ENCODE data around the gene MTX1.

The MTX1 gene

GRCh38 chr1:155181371-155182051 lies 27.0 kb upstream of the MTX1 start:
- TF ChIP-seq, protein P1, sequence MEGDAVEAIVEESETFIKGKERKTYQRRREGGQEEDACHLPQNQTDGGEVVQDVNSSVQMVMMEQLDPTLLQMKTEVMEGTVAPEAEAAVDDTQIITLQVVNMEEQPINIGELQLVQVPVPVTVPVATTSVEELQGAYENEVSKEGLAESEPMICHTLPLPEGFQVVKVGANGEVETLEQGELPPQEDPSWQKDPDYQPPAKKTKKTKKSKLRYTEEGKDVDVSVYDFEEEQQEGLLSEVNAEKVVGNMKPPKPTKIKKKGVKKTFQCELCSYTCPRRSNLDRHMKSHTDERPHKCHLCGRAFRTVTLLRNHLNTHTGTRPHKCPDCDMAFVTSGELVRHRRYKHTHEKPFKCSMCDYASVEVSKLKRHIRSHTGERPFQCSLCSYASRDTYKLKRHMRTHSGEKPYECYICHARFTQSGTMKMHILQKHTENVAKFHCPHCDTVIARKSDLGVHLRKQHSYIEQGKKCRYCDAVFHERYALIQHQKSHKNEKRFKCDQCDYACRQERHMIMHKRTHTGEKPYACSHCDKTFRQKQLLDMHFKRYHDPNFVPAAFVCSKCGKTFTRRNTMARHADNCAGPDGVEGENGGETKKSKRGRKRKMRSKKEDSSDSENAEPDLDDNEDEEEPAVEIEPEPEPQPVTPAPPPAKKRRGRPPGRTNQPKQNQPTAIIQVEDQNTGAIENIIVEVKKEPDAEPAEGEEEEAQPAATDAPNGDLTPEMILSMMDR (IDR thresholded peaks at IDR 0.05; ENCODE audit: extremely low read depth, insufficient read depth, missing control alignments), result no peak
- in situ Hi-C loops (cut with MboI; ENCODE audit: low pct_unique_long_range_greater_than_20kb, low sequenced_read_pairs, unreplicated experiment), result no loop called here
- DNase-seq (ENCODE audit: low spot score), result no peak

- in situ Hi-C loops (cut with MboI; ENCODE audit: low pct_unique_long_range_greater_than_20kb, low sequenced_read_pairs, unreplicated experiment), result no loop called here
- no peak for DNase-seq (ENCODE audit: low spot score)
- TF ChIP-seq, protein P1 (IDR thresholded peaks at IDR 0.05; ENCODE audit: extremely low read depth, insufficient read depth, missing control alignments), result no peak
Measured at GRCh38 chr1:155182052-155182550, 26.4 kb upstream of the MTX1 start.

GRCh38 chr1:155183775-155184221 lies 24.7 kb upstream of the MTX1 start:
- TF ChIP-seq, protein P1 (IDR thresholded peaks at IDR 0.05; ENCODE audit: extremely low read depth, insufficient read depth, missing control alignments), result no peak
- in situ Hi-C loops (cut with MboI; ENCODE audit: low pct_unique_long_range_greater_than_20kb, low sequenced_read_pairs, unreplicated experiment), result no loop called here
- DNase-seq (ENCODE audit: low spot score), result no peak

- in situ Hi-C loops (cut with MboI; ENCODE audit: low pct_unique_long_range_greater_than_20kb, low sequenced_read_pairs, unreplicated experiment), result no loop called here
- TF ChIP-seq, protein P1 (IDR thresholded peaks at IDR 0.05; ENCODE audit: extremely low read depth, insufficient read depth, missing control alignments), result no peak
- DNase-seq (ENCODE audit: low spot score), result no peak
Measured at GRCh38 chr1:155184351-155184811, 24.1 kb upstream of the MTX1 start.

DNA sequence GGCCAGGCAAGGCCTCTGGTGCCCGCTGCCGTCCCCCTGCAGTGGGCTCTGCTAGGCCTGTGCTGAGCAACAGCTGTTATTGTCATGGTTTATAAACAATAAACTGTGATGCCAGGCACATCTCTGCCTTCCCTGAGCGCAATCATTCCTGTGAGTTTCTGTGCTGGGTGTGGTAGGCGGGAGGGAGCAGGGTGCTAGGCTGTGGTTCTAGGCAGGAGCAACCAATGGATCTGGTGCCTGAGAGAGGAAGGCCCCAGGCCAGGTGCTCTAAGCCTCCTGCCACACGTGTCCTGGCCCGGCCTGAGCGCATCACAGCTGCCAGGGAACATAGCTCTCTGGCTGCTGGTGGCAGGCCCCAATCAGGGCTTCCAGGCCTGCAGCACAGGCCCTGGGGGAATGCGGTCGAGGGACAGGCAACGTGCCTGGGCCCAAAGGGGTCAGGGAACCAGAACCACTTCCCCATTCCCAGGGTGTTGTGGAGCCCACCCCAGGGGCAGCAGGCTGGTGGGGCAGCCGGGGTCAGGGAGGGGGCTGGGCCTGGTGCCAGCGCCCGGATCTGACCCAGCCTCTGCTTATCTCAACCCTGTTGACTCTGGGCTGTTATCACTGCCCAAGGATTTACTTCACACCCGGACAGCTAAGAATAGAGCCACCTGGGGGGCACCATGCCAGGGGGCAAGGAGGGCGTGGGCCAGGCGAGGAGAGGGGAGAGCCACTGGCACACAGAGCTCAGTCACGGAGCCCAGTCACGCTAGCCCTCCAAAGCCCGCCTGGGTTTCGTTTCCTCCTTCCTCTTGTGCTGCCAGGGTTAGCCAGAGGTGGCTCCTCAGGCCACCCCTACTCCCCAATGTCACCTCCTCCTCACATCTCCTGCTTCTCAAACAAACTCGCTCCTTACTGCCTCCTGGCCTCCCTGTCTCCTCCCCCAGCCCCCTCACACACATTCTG lies 23.4 kb upstream of the MTX1 start:
- DNase-seq (ENCODE audit: low spot score), result peak; percentile 83
- TF ChIP-seq, protein P1 (IDR thresholded peaks at IDR 0.05; ENCODE audit: extremely low read depth, insufficient read depth, missing control alignments), result peak; percentile 25
- in situ Hi-C loops (cut with MboI; ENCODE audit: low pct_unique_long_range_greater_than_20kb, low sequenced_read_pairs, unreplicated experiment), result no loop called here

- in situ Hi-C loops (cut with MboI; ENCODE audit: low pct_unique_long_range_greater_than_20kb, low sequenced_read_pairs, unreplicated experiment), result no loop called here
- no peak for DNase-seq (ENCODE audit: low spot score)
- TF ChIP-seq, protein P1 (IDR thresholded peaks at IDR 0.05; ENCODE audit: extremely low read depth, insufficient read depth, missing control alignments), result no peak
Measured at GRCh38 chr1:155185783-155186066, 22.8 kb upstream of the MTX1 start.

Data from GM13977 (cell line).